GM03348 (cell line): ENCODE results near the gene ATP5MC2.
A peak's percentile ranks its signal among the peaks of the same experiment; 100 is the strongest.
"Not testable (repeated sequence)": the region's sequence is repeated elsewhere in the genome, so short reads cannot be mapped to it uniquely, and the experiment has no call there.

Source experiments
- DNase-seq: peaks from one replicate; pipeline ENCODE4 v3.0.0; 2012; ENCODE audit warnings: low spot score

ATP5MC2 gene

GRCh38 chr12:53646300-53646699, 29.6 kb downstream of the ATP5MC2 start:
- not testable (repeated sequence) for DNase-seq

- no peak for DNase-seq
These were observed 30.7 kb downstream of the ATP5MC2 start for GRCh38 chr12:53645165-53645564.

- DNase-seq, result no peak
These were observed 31.8 kb downstream of the ATP5MC2 start for GRCh38 chr12:53644133-53644532.

GRCh38 chr12:53643232-53643979, 32.5 kb downstream of the ATP5MC2 start:
- no peak for DNase-seq

GRCh38 chr12:53638057-53638456, 37.8 kb downstream of the ATP5MC2 start:
- no peak for DNase-seq

- DNase-seq, result no peak
These were observed 39.2 kb downstream of the ATP5MC2 start for GRCh38 chr12:53636641-53637040.

GRCh38 chr12:53635708-53636107, 40.2 kb downstream of the ATP5MC2 start:
- DNase-seq, result not testable (repeated sequence)

- DNase-seq, result no peak
These were observed 44.2 kb downstream of the ATP5MC2 start for GRCh38 chr12:53631721-53632120.

- DNase-seq, result no peak
These were observed 48.0 kb downstream of the ATP5MC2 start for GRCh38 chr12:53627919-53628318.

GRCh38 chr12:53626702-53627169, 49.1 kb downstream of the ATP5MC2 start:
- no peak for DNase-seq

- DNase-seq, result peak; percentile 98
These were observed 49.8 kb downstream of the ATP5MC2 start, which contains the start of gene ATF7 for GRCh38 chr12:53625946-53626701. Gene ATF7, minus strand, starts transcription at chr12:53626382. Its CDS starts 25,382 bp downstream, at chr12:53601000.

- no peak for DNase-seq
These were observed 50.4 kb downstream of the ATP5MC2 start for GRCh38 chr12:53625373-53625945.

- DNase-seq, result no peak
These were observed 50.9 kb downstream of the ATP5MC2 start for GRCh38 chr12:53624956-53625355.

GRCh38 chr12:53624458-53624857, 51.4 kb downstream of the ATP5MC2 start:
- DNase-seq, result no peak

- DNase-seq, result peak; percentile 57
These were observed 52.1 kb downstream of the ATP5MC2 start for GRCh38 chr12:53623548-53624385.

- no peak for DNase-seq
These were observed 53.2 kb downstream of the ATP5MC2 start for GRCh38 chr12:53622724-53623123.

- DNase-seq, result no peak
These were observed 57.6 kb downstream of the ATP5MC2 start for GRCh38 chr12:53618275-53618674.

- no peak for DNase-seq
These were observed 58.2 kb downstream of the ATP5MC2 start for GRCh38 chr12:53617700-53618099.

GRCh38 chr12:53616950-53617349, 58.9 kb downstream of the ATP5MC2 start:
- no peak for DNase-seq
